HepG2 (cell line): ENCODE measurements around the gene RPL18.

ENCODE experiments used
- CTCF ChIP-seq: sonication (generic); formaldehyde crosslinking; IDR thresholded peaks from 2 replicates; pipeline ENCODE4 v1.5.0; 2020; ENCODE audit warnings: mild to moderate bottlenecking, missing genetic modification reagents, moderate library complexity
- EZH2 ChIP-seq: conservative IDR thresholded peaks from 2 replicates; pipeline ENCODE4 v1.6.1; 2012; ENCODE audit warnings: mild to moderate bottlenecking, low read depth, low read length, moderate library complexity
- HDAC6 ChIP-seq: fragments of 200-600 bp; sonication (generic); IDR thresholded peaks from 2 replicates; pipeline ENCODE4 v1.7.0; 2017; ENCODE audit warnings: mild to moderate bottlenecking, antibody characterized with exemption, low read length, low read depth

- no peak for TF ChIP-seq HDAC6
- no peak for TF ChIP-seq EZH2
- TF ChIP-seq CTCF (CRISPR knock-in tag), result no peak
These were observed 20.8 kb upstream of the RPL18 start for GRCh38 chr19:48639483-48640375.
